GM18951 (cell line): ENCODE data around the gene MBD6.
"Not testable (repeated sequence)": the region's sequence is repeated elsewhere in the genome, so short reads cannot be mapped to it uniquely, and the experiment has no call there.

ENCODE experiments used
- POLR2A ChIP-seq: IDR thresholded peaks from 4 replicates; pipeline ENCODE4 v1.6.1; 2011; ENCODE audit warnings: mild to moderate bottlenecking; ENCODE audit not compliant: insufficient read length, insufficient read depth; ENCODE audit errors: extremely low read depth
- in situ Hi-C: fragments of 300-500 bp; cut with MboI; formaldehyde crosslinking; loops from one replicate; pipeline ENCODE4 v1.12.0; 2022; ENCODE audit warnings: low sequenced_read_pairs, mixed read lengths, inconsistent platforms; ENCODE audit not compliant: unreplicated experiment

Gene MBD6

GRCh38 chr12:57548488-57548887 is 25.9 kb downstream of the MBD6 start:
- TF ChIP-seq POLR2A, result no peak

DNA sequence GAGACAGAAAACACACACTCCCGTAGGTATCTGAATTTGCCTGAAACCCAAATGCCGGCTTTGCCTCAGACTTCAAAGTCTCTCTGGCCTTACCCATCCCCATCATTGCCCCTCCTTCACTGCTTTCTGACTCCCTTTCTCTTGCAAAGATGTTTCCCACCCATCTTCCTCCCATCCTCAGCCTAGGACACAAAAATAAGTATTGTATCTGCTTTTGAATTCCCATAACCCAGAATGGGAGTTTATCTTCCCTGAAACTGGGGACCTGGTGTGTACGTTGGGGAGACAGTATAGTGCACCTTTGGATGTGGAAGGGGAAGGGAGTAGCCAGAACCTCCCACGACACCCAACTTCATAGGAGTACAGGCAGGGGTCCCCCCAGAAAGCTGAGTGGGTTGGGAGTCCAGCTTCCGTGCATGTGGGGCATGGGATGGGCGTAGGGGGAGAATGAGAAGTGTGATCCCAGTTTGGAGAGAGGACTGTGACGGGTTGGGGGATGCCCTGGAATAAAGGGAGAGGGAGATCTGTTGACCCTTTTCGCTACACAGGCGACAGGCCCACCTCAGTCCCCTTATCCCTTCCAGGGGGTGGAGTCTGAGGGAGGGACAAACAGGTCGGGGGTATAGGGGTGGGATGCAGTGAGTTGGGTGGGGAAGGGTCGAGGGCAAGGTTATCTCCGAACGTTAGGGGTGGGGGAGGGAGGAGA is 26.7 kb downstream of the MBD6 start:
- in situ Hi-C loops, result no loop called here
- no peak for TF ChIP-seq POLR2A

More at GRCh38 chr12:57548488-57548887, 25.9 kb downstream of the MBD6 start:
- in situ Hi-C loops, result no loop called here

GRCh38 chr12:57549909-57550640 is 27.5 kb downstream of the MBD6 start, which contains the start of gene KIF5A:
Gene KIF5A, plus strand, starts transcription at chr12:57550044. Its CDS starts 228 bp downstream, at chr12:57550272.
- no peak for TF ChIP-seq POLR2A
- in situ Hi-C loops, result no loop called here

DNA sequence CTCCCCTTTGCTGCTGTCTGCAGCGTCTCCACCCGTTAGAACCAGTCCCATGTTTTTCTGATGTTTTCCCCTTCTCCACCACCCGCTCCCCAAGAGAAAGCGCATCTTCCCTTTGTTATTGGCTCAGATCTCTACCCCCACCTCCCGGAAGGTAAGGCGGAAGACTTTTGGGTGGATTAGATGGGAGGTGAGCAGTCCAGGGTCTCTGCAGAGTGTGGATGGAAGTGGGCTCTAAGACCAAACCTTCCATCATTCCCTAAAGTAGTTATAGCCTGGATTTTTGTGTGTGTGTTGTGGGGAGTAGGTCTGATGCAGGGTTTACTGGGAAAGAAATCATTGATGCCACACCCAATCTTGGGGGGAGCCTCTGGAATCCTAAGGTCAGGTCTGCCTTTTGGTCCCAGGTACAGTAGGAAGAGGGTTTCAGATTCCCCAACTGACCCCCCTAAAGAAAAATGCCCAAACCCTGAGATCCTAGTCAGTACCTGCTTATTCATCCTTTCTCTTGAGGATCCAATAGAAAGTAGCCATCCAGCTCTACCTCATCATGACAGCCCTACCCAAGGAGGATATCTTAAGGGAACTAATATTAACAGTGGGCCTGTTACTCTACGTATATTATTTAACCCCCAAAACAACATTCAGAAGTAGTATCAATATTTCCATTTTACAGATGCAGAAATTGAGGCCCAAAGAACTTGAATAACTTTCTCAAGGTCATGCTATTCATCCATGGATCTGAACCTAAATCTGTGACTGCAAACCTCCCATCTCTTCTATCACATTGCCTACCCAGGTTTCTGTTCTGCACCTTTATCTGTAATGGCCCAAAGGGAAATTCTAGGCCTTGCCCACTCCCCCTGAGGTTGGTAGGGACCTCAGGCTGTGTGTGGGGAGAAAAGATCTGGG is 28.3 kb downstream of the MBD6 start:
- in situ Hi-C loops, result no loop called here
- no peak for TF ChIP-seq POLR2A

GRCh38 chr12:57551637-57552305 is 29.1 kb downstream of the MBD6 start:
- in situ Hi-C loops, result no loop called here
- no peak for TF ChIP-seq POLR2A

GRCh38 chr12:57552306-57552651 is 29.7 kb downstream of the MBD6 start:
- no peak for TF ChIP-seq POLR2A
- in situ Hi-C loops, result no loop called here

GRCh38 chr12:57552835-57553313 is 30.2 kb downstream of the MBD6 start:
- in situ Hi-C loops, result no loop called here
- no peak for TF ChIP-seq POLR2A

- TF ChIP-seq POLR2A, result no peak
- in situ Hi-C loops, result no loop called here
Measured at GRCh38 chr12:57553343-57554202, 30.9 kb downstream of the MBD6 start.

- TF ChIP-seq POLR2A, result no peak
- in situ Hi-C loops, result no loop called here
Measured at GRCh38 chr12:57554453-57554852, 31.8 kb downstream of the MBD6 start.

DNA sequence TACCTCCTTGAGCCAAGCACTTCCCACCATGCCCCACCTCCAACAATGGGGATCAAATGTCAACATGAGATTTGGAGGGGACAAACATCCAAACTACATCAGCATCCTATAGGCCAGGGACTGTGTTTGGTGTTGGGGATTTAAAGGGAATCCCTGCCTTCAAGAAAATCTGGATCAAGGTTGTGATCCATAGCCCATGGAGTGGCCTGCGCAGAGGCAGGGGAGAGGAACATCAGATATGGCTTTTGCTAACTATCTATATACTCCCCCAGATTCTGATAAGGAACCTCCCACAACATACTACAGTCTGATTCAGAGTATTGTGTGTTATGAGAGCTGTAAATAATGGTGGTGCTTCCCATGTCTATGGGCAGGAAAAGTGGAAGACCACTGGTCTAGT is 32.3 kb downstream of the MBD6 start:
- no peak for TF ChIP-seq POLR2A
- in situ Hi-C loops, result no loop called here

- in situ Hi-C loops, result no loop called here
- no peak for TF ChIP-seq POLR2A
Measured at GRCh38 chr12:57558864-57559263, 36.2 kb downstream of the MBD6 start.

GRCh38 chr12:57560516-57560915 is 37.9 kb downstream of the MBD6 start:
- TF ChIP-seq POLR2A, result no peak
- in situ Hi-C loops, result no loop called here

GRCh38 chr12:57561117-57561516 is 38.5 kb downstream of the MBD6 start:
- in situ Hi-C loops, result not testable (repeated sequence)
